Head of caudate nucleus (tissue), 42 donors: ENCODE results near the gene SDHAF2.
"Not testable (repeated sequence)": the region's sequence is repeated elsewhere in the genome, so short reads cannot be mapped to it uniquely, and the experiment has no call there.

ENCODE experiments used
- DNase-seq, 42 donors: peaks; one replicate each; pipeline versions ENCODE4 v3.0.0 to v3.0.0-alpha.2; 2020 to 2021; ENCODE audit warnings: mixed read lengths in 7 of 42
- intact Hi-C: fragments of 100-400 bp; cut with DNase I; formaldehyde crosslinking; loops from one replicate; pipeline ENCODE4 v1.15.0; 2022

The SDHAF2 gene

DNA sequence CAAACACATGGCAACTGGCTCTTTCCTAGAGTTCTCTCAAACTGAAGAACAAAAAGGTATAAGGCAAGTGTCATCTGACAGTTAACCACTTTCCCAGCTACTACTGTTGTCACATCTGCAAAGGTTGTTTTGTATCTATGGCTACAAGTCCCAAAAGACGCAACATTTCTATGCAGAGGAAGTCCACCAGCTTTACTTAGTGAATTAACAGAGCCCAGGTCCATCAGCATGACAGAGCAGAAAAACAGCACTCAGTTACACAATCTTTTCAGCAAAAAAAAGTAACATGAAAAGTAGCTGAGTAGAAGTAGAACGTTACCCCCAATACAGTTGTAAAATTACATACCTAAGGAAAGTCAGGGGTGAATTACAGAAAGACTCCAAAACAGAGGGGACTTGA is 12.3 kb upstream of the SDHAF2 start:
- DNase-seq = no peak
- intact Hi-C loops = no loop called here

GRCh38 chr11:61418136-61418535 is 11.8 kb upstream of the SDHAF2 start:
- no peak for DNase-seq

GRCh38 chr11:61422226-61422625 is 7.7 kb upstream of the SDHAF2 start:
- intact Hi-C loops = no loop called here
- no peak for DNase-seq

More at GRCh38 chr11:61418136-61418535, 11.8 kb upstream of the SDHAF2 start:
- intact Hi-C loops = no loop called here

- intact Hi-C loops = no loop called here
Measured at GRCh38 chr11:61425367-61426131, 4.4 kb upstream of the SDHAF2 start.

DNA sequence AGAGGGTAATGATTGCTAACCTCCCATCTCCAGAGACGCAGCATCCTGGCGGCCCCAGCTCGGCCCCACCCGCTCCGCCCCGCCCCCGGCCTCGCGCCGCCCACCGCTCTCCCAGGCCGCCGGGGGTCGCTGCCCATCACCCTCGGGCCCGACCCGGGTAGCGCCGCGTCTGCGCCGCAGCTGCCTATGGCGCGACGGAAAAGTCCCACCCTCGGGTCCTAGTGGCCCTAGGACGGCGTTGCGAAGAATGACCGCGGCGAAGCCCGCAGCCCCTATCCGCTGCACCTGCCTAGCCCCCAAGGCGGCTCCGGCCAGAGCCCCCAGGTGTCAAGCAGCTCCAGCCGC is 606 bp upstream of the SDHAF2 start:
- intact Hi-C loops = no loop called here
- peak in 34 of 42 donors; percentile 19 to 72 (median 45) for DNase-seq

More at GRCh38 chr11:61425367-61426131, 4.4 kb upstream of the SDHAF2 start:
- DNase-seq = no peak

DNA sequence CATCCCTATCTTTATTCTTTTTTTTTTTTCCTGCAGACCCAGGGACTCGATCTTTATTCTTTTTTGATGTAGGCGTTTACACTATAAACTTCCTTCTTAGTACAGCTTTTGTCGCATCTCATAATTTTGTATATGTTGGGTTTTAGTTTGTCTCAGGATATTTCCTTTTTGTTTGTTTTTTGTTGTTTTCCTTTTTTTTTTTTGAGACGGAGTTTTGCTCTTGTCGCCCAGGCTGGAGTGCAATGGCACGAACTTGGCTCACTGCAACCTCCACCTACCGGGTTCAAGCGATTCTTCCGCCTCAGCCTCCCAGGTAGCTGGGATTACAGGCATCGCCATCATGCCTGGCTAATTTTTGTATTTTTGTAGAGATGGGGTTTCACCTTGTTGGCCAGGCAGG is 915 bp downstream of the SDHAF2 start:
- DNase-seq, intact Hi-C loops: not testable (repeated sequence)

GRCh38 chr11:61437496-61437895 is 7.6 kb downstream of the SDHAF2 start:
- no peak for DNase-seq
- intact Hi-C loops = no loop called here

DNA sequence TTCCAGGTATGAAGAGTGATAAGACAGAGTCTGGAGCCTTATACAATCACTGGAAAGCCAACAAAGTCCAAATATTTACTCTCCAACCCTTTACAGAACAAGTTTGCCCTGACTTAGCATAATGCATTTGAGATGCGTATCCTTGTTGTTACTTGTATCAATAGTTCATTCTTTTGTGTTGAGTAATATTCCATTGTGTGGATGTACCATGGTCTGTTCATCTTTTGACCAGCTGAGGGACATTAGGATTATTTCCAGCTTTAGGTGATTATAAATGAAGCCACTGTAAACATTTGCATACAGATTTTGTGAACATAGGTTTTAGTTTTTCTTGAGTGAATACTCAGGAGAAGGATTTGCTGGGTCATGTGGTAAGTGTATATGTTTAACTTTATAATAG is 9.7 kb downstream of the SDHAF2 start:
- no peak for DNase-seq
- intact Hi-C loops = no loop called here

GRCh38 chr11:61442616-61443015 is 12.7 kb downstream of the SDHAF2 start:
- peak in 2 of 42 donors; percentile 22 to 46 for DNase-seq
- intact Hi-C loops = no loop called here

- no peak for DNase-seq
- intact Hi-C loops = no loop called here
Measured at GRCh38 chr11:61445516-61445915, 15.6 kb downstream of the SDHAF2 start.

DNA sequence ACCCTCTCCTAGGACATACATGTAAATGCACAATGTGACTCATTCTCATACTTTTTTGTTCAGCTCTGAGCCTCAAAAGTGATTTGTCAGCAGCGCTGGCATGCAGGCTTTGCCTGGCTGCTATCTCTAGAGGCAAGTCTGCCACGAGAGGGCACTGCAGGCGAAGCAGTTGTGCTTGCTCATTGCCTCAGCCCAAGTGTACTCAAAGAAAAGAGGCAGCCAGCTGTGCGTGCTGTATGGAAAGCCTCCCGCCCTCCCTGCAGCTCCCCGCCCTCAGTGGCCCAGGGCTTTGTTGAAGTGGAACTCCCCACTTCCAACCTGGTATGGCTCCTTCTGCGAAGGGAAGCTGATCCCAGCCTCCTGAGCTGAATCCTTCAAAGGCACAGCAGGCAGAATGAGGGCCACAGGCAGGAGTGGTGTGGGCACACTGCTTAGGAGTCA is 16.3 kb downstream of the SDHAF2 start:
- intact Hi-C loops = loop anchor here (2.0 kb wide), 1 partner anchor 71 kb away; no protein-coding TSS in a partner anchor
- peak; percentile 84 to 98 (median 94) for DNase-seq

DNA sequence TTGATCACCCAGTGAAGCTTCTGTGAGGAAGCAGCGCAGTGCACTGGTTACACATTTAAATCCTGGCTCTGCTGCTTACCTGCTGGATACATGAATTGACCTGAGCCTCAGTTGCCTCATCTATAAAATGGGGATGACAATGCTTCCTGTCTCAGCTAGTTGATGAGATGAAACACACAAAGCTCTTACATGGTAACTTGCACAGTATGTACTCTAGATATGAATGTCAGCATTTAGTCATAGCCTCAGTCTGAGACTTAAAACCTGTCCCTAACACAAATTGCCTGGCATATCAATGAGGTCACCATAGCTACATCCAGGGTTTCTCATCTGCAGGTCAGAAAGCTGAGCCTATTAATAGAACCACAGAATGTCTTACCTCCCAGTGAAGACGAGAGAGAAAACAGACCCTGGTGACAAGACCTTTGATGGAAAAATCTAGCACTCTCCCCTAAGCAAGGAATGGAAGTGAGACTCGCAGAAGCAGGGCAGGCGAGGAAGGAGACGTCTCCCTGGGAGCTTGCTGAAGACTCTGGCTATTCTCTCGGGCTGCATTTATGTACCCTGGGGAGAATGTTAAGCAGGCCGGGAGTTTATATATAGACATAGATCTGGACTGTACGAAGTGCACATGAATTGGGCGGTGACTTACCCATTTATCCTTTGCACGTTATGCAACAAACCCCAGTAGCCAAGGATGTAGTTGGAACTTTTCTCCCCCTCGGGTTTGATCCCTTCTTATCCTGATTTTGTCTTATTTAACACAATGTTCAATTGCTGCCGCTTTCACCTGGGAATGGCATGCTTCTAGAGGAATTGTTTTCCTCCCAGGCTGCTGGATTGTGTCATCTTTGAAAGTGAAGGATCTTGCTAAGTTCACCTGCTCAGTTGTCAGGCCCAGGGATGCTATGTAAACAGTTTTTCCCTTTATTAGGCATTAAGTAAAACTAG is 18.0 kb downstream of the SDHAF2 start:
- intact Hi-C loops = loop anchor here (2.0 kb wide), 1 partner anchor 69 kb away; no protein-coding TSS in a partner anchor
- DNase-seq = peak in 12 of 42 donors; percentile 9 to 65 (median 45)

DNA sequence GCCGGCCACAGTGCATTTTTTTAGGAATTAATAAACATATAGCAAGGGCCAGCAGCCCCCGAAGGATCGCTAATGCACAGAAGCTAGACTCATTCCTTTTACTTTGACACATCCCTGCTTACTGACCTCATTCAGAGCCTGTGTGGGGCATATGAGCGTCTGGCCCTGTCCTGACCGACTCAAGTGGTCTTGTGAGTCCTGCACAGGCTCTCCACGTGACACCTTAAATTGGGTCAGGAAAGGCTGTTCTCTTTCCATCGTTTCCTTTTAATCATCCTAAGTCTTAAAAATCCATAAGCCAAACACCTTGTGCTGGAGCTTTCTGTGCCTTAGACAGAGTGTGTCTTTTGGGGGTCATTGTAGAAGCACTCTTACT is 18.6 kb downstream of the SDHAF2 start:
- intact Hi-C loops = no loop called here

DNA sequence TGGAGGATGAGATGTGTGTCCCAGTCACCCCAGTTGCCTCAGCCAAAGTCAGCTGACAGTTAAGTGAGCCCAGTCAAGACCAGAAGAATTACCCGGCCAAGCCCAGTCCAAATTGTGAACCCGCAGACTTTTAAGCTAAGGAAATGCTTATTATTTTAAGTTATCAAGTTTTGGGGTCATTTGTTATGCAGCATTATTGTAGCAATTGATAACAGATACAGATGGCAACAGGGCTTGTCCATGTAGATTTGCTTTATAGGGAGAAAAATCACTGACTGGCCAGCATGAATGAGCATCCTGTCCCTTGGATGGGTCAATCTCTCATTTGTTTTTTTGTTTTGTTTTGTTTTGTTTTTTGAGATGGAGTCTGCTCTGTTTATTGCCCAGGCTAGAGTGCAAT is 22.9 kb downstream of the SDHAF2 start:
- intact Hi-C loops = no loop called here
- DNase-seq = no peak

More for the DNA sequence above, 18.6 kb downstream of the SDHAF2 start:
- no peak for DNase-seq

DNA sequence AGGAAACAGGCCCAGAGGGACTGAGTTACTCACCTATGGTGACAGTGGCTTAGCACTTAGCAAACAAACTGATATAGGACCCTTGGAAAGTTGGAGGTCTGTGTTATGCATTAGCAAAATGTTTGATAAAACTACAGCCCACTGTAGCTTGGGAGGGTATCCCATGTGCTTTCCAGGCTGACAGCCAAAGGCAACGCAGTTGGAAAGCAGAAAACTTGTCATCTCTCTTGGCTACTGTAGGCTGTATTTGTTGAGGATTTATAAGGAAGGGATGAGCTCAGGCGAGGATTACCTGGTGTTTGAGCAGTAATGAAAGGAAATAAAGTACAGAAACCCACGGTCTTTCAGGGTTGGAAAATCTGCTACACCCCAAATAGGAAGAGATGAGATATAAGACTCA is 23.8 kb downstream of the SDHAF2 start:
- intact Hi-C loops = no loop called here
- no peak for DNase-seq

- no peak for DNase-seq
- intact Hi-C loops = no loop called here
Measured at GRCh38 chr11:61454520-61454919, 24.6 kb downstream of the SDHAF2 start.

DNA sequence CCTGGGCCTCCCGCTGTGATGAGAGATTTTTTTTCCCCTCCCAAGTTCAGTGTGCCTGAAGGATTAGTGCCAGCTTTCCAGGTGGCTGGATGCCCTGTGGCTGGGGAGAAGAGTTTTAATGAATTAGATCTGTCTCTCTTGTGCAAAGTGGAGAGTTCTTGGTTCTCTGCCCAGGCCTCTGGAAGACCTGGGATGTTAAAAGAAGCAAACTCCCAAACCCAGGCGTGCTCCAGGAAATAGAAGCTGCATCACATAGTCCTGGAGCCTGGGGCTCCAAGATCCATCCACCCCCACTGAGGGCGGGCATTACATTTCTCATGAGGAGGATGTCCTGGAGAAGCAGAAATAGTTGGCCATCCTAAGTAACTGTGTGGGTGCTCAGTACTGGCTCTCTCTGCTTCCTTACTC is 30.6 kb downstream of the SDHAF2 start:
- peak in 3 of 42 donors; percentile 15 to 25 (median 21) for DNase-seq
- intact Hi-C loops = no loop called here

- intact Hi-C loops = no loop called here
- DNase-seq = no peak
Measured at GRCh38 chr11:61460986-61461385, 31.1 kb downstream of the SDHAF2 start.

DNA sequence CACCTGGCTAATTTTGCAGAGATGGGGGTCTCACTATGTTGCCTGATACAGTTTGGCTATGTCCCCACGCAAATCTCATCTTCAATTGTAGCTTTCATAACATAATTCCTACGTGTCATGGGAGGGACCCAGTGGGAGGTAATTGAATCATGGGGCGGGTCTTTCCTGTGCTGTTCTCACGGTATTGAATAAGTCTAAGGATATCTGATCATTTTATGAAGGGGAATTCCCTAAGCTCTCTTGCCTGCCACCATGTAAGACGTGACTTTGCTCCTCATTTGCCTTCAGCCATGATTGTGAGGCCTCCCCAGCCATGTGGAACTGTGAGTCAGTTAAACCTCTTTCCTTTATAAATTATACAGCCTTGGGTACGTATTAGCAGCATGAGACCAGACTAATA is 37.7 kb downstream of the SDHAF2 start:
- intact Hi-C loops, DNase-seq: not testable (repeated sequence)

DNA sequence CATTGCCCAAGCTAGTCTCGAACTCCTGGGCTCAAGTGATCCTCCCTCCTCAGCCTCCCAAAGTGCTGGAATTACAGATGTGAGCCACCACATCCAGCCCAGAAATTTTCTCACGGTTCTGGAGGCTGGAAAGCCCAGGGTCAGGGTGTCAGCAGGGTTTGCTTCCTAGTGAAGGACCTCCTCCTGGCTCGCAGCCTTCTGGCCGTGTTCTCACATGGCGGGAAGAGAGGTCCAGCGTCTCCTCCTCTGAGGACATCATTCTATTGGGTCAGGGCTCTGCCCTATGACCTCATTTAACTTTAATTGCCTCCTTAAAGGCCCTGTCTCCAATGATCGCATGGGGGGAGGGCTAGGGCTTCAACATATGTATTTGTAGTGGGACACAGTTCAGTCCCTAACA is 38.1 kb downstream of the SDHAF2 start:
- intact Hi-C loops = no loop called here
- DNase-seq = no peak
